NCI-H1417 treated with DMSO at 0.1 percent for 48 hours (cell line): ENCODE measurements around the gene ERAP2.
"Not testable (repeated sequence)": the region's sequence is repeated elsewhere in the genome, so short reads cannot be mapped to it uniquely, and the experiment has no call there.

Experiments
- DNase-seq: peaks from one replicate; lab custom pipeline; 2025; lab: John Stamatoyannopoulos, UW

The ERAP2 gene

GRCh38 chr5:96896806-96897205 lies 20.5 kb downstream of the ERAP2 start:
- DNase-seq = no peak

DNA sequence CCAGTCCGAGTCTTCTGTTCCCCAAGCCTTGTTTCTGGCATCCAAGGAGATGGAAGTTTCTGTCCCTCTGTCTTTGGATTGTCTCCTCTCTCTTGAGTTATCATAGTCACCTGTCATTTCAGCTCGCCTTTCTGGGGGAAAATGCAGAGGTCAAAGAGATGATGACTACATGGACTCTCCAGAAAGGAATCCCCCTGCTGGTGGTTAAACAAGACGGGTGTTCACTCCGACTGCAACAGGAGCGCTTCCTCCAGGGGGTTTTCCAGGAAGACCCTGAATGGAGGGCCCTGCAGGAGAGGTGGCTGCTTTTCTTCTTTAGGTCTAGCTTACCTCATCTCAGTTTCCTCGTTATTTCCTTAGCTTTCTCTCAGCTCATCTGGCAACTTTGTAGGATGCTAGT lies 25.1 kb downstream of the ERAP2 start:
- no peak for DNase-seq

DNA sequence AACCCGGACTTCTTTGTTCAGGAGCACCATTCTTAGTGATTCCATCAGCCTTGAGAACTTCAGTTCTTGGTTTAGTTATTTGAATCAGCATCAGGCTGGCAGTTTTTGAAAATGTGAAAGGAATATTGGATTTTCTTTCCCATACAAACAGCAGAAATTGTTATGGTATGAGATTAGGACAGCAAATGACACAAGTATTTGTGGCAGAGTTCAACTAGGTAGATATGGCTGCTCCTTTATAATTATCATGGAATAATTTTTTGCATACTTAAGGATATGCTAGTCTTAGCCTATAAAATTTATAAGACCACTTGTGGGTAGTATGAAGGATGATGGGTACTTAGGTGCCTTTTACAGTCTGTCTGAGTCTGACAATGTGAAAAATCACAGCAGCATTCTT lies 25.5 kb downstream of the ERAP2 start:
- DNase-seq = no peak

GRCh38 chr5:96902876-96903275 lies 26.6 kb downstream of the ERAP2 start:
- DNase-seq = no peak

DNA sequence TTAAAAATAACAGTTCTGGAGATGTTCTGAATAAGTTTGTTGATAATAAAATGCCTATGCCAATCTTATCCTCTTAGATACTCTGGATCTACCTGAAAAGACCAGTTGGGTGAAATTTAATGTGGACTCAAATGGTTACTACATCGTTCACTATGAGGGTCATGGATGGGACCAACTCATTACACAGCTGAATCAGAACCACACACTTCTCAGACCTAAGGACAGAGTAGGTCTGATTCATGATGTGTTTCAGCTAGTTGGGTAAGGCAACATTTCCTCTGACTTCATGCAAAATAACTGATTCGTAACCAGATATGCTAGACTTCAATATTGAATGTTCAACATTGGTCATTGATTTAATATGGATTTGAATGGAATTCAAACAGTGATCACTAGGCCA lies 27.0 kb downstream of the ERAP2 start:
- DNase-seq = no peak

GRCh38 chr5:96904054-96904931 lies 28.0 kb downstream of the ERAP2 start:
- no peak for DNase-seq

DNA sequence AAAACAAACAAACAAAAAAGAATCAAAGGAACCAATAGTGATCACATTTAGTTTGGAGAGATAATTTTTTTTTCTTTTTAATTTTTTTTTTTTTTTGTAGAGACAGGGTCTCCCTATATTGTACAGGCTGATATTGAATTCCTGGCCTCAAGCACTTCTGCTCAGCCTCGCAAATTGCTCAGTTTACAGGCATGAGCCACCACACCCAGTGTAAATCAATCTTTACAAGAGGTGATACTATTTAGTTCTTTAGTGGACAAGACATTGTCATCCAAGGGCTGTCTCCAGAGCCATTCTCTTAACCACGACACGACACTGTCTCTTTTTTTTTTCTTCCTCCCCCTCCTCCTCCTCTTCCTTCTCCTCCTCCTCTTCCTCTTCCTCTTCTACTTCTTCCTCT lies 29.6 kb downstream of the ERAP2 start:
- DNase-seq = no peak

GRCh38 chr5:96909003-96909402 lies 32.7 kb downstream of the ERAP2 start:
- no peak for DNase-seq

DNA sequence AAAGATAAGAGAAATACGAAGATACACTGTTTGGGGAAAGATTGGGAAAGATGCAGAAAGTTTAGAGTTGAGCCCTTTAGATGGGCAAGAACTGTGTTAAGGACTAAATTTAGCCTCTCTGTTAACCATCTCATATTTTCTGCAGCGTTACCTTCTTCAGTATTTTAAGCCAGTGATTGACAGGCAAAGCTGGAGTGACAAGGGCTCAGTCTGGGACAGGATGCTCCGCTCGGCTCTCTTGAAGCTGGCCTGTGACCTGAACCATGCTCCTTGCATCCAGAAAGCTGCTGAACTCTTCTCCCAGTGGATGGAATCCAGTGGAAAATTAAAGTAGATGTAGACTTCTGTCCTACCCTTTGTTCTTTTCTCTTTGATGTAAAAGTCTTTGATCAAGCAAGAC lies 33.1 kb downstream of the ERAP2 start:
- no peak for DNase-seq

DNA sequence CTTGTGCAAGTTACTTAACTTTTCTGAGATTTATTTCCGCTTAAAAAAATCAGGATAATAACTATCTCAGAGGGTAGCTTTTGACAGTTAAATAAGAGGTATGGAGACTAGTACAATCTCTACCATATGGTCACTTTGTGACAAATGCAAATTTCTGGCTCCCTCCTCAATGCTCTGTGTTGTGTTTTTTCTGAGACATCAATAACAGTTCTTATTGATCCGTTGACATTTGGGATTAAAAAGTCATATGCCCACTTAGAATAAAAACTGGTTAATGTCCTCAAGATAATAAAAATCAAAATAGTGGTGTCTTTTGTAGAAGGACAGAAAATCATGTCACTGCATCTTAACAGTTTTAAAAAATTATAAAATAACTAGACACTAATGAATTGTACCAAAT lies 34.8 kb downstream of the ERAP2 start:
- no peak for DNase-seq

DNA sequence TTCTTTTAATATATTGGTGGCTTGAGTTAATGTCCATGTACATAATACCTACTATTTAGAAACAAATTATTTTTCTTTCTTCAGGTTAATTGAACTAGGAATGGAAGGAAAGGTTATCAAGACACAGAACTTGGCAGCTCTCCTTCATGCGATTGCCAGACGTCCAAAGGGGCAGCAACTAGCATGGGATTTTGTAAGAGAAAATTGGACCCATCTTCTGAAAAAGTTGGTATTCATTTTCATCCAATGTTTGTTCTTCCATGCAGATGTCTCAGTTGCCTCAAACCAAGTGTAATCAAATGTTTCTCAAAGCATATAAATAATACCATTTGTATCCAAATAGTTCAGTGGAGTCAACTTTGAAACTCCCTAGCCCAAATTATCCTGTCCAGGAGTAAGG lies 36.9 kb downstream of the ERAP2 start:
- DNase-seq = no peak

- no peak for DNase-seq
These were observed 43.5 kb downstream of the ERAP2 start for GRCh38 chr5:96919754-96920197.

DNA sequence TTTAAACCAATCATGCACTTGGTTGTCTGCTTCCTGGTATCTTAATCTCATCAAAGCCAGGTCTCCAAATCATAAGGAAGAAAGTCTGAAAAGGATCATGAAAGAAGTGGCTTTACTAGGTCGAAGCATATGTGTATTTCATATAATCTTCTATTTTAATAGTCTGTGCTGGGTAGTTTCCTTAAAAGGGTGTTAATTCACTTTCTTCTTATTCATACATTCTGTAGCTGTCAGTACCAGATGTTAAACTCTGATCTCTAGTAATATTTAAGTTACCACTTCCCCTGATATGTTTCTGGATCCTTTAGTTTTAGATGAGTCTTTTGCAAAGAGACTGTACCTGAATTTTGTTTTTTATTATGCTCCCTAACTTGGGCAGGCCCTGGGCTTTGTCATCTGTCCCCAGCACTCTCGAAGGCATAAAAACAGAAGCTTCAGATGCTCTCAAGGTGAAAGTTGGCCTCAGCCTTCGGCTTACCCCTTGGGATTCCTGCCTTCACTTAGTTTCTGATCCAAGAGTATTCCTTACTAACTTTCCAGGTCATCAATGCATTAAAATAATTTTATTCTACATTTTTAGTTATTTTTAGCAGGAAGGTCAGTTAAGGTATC lies 44.5 kb downstream of the ERAP2 start:
- DNase-seq = no peak

DNA sequence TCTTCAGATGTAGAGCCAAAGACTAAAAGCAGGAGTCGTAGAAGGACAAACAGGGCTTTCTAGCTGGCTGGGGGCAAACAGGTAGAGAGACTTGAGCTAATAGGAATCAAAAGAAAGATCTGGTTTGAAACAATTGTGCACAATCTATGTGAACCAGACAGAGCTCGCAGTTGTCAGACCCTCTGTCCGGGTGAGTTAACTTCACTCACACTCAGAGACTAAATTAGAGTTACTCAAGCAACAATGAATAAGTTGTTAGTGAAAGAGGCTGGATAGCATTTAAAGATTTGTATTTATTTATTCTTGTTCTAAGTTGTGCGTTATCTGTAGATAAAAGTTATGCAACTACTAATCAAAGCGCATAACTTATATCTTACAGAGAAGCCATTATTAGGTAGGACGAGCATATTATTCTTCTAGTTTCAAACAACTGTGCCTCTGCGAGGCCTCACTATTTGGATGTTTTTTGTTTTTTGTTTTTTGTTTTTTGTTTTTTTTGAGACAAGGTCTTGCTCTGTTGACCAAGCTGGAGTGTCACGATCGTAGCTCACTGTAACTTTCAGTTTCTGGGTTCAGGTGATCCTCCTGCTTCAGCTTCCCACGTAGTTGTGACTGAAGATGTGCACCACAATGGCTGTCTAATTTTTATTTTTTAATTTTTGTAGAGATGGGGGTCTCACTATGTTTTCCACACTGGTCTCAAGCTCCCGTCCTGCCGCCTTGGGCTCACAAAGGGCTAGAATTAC lies 46.4 kb downstream of the ERAP2 start:
- DNase-seq = no peak

GRCh38 chr5:96924016-96924443 lies 47.7 kb downstream of the ERAP2 start:
- DNase-seq = no peak

- no peak for DNase-seq
These were observed 50.0 kb downstream of the ERAP2 start for GRCh38 chr5:96926276-96926675.

- no peak for DNase-seq
These were observed 50.7 kb downstream of the ERAP2 start for GRCh38 chr5:96927008-96927407.

- no peak for DNase-seq
These were observed 52.8 kb downstream of the ERAP2 start for GRCh38 chr5:96928931-96929708.

DNA sequence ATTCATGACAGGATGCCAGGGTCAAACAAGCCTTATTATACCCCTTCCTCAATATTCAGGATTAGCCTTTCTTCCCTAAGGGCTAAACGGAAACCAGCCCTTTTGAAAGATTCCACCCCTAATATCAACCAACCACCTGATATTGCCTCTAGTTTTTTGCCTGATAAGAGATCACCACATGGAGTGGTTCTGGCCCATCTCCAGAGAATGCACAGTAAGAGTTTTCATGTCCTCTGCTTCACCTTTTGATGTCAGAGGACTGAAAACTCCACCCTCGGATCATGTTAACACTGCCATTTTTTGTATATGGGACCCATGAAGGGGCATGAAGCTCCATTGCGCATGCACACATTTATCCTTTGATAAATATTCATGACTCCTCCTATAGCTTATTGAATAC lies 53.8 kb downstream of the ERAP2 start:
- DNase-seq = no peak

GRCh38 chr5:96930589-96930988 lies 54.3 kb downstream of the ERAP2 start:
- no peak for DNase-seq

DNA sequence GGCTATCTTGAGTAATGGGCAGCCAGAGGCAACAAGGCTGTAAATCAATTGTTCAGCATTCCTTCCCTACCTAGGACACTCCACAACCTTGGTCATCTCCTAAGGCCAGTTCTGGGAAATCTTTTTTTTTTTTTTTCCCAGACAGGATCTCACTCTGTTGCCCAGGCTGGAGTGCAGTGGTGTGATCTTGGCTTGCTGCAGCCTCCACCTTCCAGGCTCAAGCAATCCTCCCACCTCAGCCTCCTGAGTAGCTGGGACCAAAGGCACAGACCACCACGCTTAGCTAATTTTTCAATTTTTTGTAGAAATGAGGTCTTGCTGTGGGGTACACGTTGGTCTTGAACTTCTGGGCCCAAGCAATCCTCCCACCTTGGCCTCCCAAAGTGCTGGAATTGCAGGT lies 54.7 kb downstream of the ERAP2 start:
- not testable (repeated sequence) for DNase-seq

GRCh38 chr5:96931605-96932004 lies 55.3 kb downstream of the ERAP2 start:
- DNase-seq = no peak
